Left lobe of liver (tissue), 2 donors: ENCODE measurements around the gene ANO10. TPM values are rescaled to one million over a fixed set of nuclear protein-coding genes. Genes with fewer than 3 reads are reported as not detected.
"Not testable (repeated sequence)": the region's sequence is repeated elsewhere in the genome, so short reads cannot be mapped to it uniquely, and the experiment has no call there.

Experiments
- ATAC-seq: fragments of 200-7000 bp; cut with Tn5 transposase; one replicate; pipeline ENCODE4 v1.9.1; 2020; ENCODE audit warnings: mild to moderate bottlenecking, moderate library complexity
- DNase-seq: peaks from one replicate; pipeline ENCODE4 v3.0.0-alpha.2; 2020; ENCODE audit warnings: low spot score
- total RNA-seq: library from RNA; stranded (reverse); gene quantifications from one replicate; pipeline ENCODE4 v1.2.1, GENCODE V29; 2021
- donor health status: DM: no; HTN: no; CAD: no; lungs with moderate emphysema.
- donor health status: DM: no; HTN: yes; CAD: no.

Gene ANO10
- total RNA-seq, 1 donor from 2014 or later, result 11.4 TPM

- not testable (repeated sequence) for DNase-seq, ATAC-seq
Measured at GRCh38 chr3:43478839-43479238, 143.0 kb downstream of the ANO10 start.

- ATAC-seq, result no peak
- DNase-seq, result no peak
Measured at GRCh38 chr3:43478118-43478785, 143.6 kb downstream of the ANO10 start.

- ATAC-seq (peak; percentile 47), DNase-seq (no peak)
Measured at GRCh38 chr3:43477600-43477999, 144.2 kb downstream of the ANO10 start.

- ATAC-seq, result no peak
- no peak for DNase-seq
Measured at GRCh38 chr3:43473737-43474136, 148.1 kb downstream of the ANO10 start.

- ATAC-seq (no peak), DNase-seq (no peak)
Measured at GRCh38 chr3:43473244-43473643, 148.6 kb downstream of the ANO10 start.

- DNase-seq, result no peak
- no peak for ATAC-seq
Measured at GRCh38 chr3:43468133-43468532, 153.7 kb downstream of the ANO10 start.

- no peak for DNase-seq
- no peak for ATAC-seq
Measured at GRCh38 chr3:43465109-43465508, 156.7 kb downstream of the ANO10 start.

- ATAC-seq, DNase-seq: not testable (repeated sequence)
Measured at GRCh38 chr3:43462566-43462965, 159.2 kb downstream of the ANO10 start.

GRCh38 chr3:43461345-43461744 is 160.5 kb downstream of the ANO10 start:
- DNase-seq (no peak), ATAC-seq (no peak)

GRCh38 chr3:43457038-43457437 is 164.8 kb downstream of the ANO10 start:
- ATAC-seq, result peak; percentile 37
- DNase-seq, result not testable (repeated sequence)

GRCh38 chr3:43455233-43455632 is 166.6 kb downstream of the ANO10 start:
- DNase-seq (no peak), ATAC-seq (no peak)

- DNase-seq, result no peak
- ATAC-seq, result no peak
Measured at GRCh38 chr3:43453981-43454380, 167.8 kb downstream of the ANO10 start.

- ATAC-seq (no peak), DNase-seq (no peak)
Measured at GRCh38 chr3:43451670-43452254, 170.0 kb downstream of the ANO10 start.

- ATAC-seq, result no peak
- DNase-seq, result no peak
Measured at GRCh38 chr3:43448098-43448497, 173.7 kb downstream of the ANO10 start.

- DNase-seq (no peak), ATAC-seq (no peak)
Measured at GRCh38 chr3:43445820-43446219, 176.0 kb downstream of the ANO10 start.

- no peak for ATAC-seq
- no peak for DNase-seq
Measured at GRCh38 chr3:43442872-43443395, 178.9 kb downstream of the ANO10 start.

GRCh38 chr3:43436507-43437140 is 185.2 kb downstream of the ANO10 start:
- ATAC-seq (peak; percentile 96), DNase-seq (no peak)

GRCh38 chr3:43435706-43436105 is 186.1 kb downstream of the ANO10 start:
- DNase-seq (no peak), ATAC-seq (no peak)

- DNase-seq (no peak), ATAC-seq (no peak)
Measured at GRCh38 chr3:43434431-43434830, 187.4 kb downstream of the ANO10 start.

- ATAC-seq (no peak), DNase-seq (no peak)
Measured at GRCh38 chr3:43432462-43432861, 189.3 kb downstream of the ANO10 start.

- DNase-seq, result no peak
Measured at GRCh38 chr3:43426388-43426787, 195.4 kb downstream of the ANO10 start.

GRCh38 chr3:43425829-43426228 is 196.0 kb downstream of the ANO10 start:
- no peak for ATAC-seq
- DNase-seq, result no peak

More at GRCh38 chr3:43426388-43426787, 195.4 kb downstream of the ANO10 start:
- no peak for ATAC-seq
